Ishikawa (cell line): ENCODE data around the gene LPAR3.

ENCODE experiments used
- CEBPB ChIP-seq: IDR thresholded peaks from 2 replicates; pipeline ENCODE4 v1.6.1; 2012
- CREB1 ChIP-seq: IDR thresholded peaks from 2 replicates; pipeline ENCODE4 v1.6.1; 2012; ENCODE audit warnings: low read depth
- EGR1 ChIP-seq: IDR thresholded peaks from 2 replicates; pipeline ENCODE4 v1.6.1; 2012
- EP300 ChIP-seq: IDR thresholded peaks from 2 replicates; pipeline ENCODE4 v1.6.1; 2012; ENCODE audit warnings: borderline replicate concordance
- FOXM1 ChIP-seq: IDR thresholded peaks from 2 replicates; pipeline ENCODE4 v1.6.1; 2012; ENCODE audit warnings: low read depth, borderline replicate concordance
- MAX ChIP-seq: IDR thresholded peaks from 2 replicates; pipeline ENCODE4 v1.6.1; 2012
- NFIC ChIP-seq: IDR thresholded peaks from 2 replicates; pipeline ENCODE4 v1.6.1; 2012
- RAD21 ChIP-seq: IDR thresholded peaks from 2 replicates; pipeline ENCODE4 v1.6.1; 2012; ENCODE audit warnings: low read depth
- REST ChIP-seq: IDR thresholded peaks from 2 replicates; pipeline ENCODE4 v1.6.1; 2012; ENCODE audit warnings: low read depth, mild to moderate bottlenecking
- TAF1 ChIP-seq: IDR thresholded peaks from 2 replicates; pipeline ENCODE4 v1.6.1; 2012; ENCODE audit warnings: low read depth, mild to moderate bottlenecking
- TCF12 ChIP-seq: IDR thresholded peaks from 2 replicates; pipeline ENCODE4 v1.6.1; 2012; ENCODE audit warnings: low read depth
- USF1 ChIP-seq: IDR thresholded peaks from 2 replicates; pipeline ENCODE4 v1.6.1; 2012
- YY1 ChIP-seq: IDR thresholded peaks from 2 replicates; pipeline ENCODE4 v1.6.1; 2012; ENCODE audit warnings: low read depth
- ZBTB7A ChIP-seq: IDR thresholded peaks from 2 replicates; pipeline ENCODE4 v1.6.1; 2012; ENCODE audit warnings: low read depth

DNA sequence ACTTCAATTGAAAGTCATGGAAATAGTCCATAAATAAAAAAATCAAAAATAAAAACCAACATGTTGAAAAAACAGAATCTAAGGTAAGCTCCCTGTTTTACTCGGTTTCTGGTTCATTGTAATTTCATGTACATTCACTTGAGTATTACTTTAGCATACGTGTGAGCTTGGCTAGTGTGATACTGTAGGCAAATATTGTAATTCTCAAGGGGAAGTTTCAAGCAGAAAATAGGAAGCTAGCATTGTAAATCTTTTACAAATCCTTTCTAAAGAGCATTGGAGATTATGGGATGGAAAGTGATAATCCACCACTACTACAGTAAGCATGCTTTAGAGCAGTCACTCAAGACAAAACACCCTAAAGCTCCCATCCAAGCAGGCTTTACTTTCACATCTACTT lies 3.3 kb upstream of the LPAR3 start:
- TF ChIP-seq FOXM1 (no peak), NFIC (no peak), TAF1 (no peak), RAD21 (no peak), EP300 (no peak), CREB1 (no peak), EGR1 (no peak), YY1 (no peak), MAX (no peak), CEBPB (no peak), USF1 (no peak), TCF12 (no peak), REST (no peak), ZBTB7A (no peak)
